Astrocyte of the cerebellum (primary cell): ENCODE data around the gene CLPTM1L.
A peak's percentile ranks its signal among the peaks of the same experiment; 100 is the strongest.

Experiments
- DNase-seq: peaks from one replicate; pipeline ENCODE4 v3.0.0-alpha.2; 2011; ENCODE audit warnings: low read depth
- H3K4me3 ChIP-seq: 2 replicates; pipeline ENCODE4 v1.5.1; 2011; ENCODE audit warnings: mild to moderate bottlenecking, low read depth, low read length, moderate library complexity
- in situ Hi-C: cut with HindIII; loops from 2 replicates; pipeline ENCODE4 v1.10.0; 2017; ENCODE audit warnings: low sequenced_read_pairs
- TF ChIP-seq, protein P1 (sequence below): IDR thresholded peaks from 2 replicates; pipeline ENCODE4 v1.5.1; 2012; ENCODE audit warnings: low read length, low read depth, moderate library complexity, mild to moderate bottlenecking; ENCODE audit errors: missing control alignments

CLPTM1L gene

DNA sequence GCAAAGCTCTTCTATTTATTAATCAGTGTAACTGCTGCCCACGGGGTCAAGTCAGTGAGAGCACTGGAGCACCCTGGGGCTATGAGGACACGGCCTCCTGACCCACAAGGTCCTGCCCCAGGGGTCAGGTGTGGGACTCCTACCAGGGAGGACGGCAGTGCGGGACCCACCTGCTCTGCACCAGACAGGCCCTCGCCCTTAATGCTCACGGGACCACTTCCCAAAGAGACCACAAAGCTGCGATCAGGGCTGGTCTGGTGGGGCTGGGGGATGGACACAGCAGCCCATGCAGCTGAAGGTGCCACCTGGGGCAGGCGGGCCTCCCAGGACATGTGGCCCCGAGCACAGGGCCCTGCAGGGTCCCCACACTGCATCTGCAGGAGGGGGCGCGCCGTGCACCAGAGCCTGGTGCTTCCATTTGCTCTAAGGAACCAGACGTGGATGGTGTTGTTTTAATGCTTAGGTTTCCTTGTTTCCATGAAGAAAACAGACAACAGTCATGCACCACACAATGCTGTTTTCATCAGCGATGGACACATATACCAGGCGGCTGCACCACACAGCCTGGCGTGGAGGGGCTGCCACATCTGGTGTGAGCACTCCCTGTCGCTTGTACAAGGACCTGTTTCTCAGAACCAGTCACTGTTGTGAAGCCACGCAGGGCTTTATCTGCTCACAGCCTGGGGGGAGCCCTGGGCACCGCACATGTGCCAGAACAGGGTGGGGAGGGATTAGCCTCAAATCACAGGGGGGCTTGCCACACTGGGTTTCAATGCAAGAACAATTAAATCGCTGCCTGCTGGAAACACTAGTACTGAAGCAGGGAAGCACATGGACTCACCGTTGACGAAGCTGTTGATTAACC lies 22.6 kb downstream of the CLPTM1L start:
- H3K4me3 ChIP-seq = no peak overlapping the region
- DNase-seq = no peak
- in situ Hi-C loops = loop anchor here (25.0 kb wide), 1 partner anchor 385 kb away; no protein-coding TSS in a partner anchor
- TF ChIP-seq, protein P1, sequence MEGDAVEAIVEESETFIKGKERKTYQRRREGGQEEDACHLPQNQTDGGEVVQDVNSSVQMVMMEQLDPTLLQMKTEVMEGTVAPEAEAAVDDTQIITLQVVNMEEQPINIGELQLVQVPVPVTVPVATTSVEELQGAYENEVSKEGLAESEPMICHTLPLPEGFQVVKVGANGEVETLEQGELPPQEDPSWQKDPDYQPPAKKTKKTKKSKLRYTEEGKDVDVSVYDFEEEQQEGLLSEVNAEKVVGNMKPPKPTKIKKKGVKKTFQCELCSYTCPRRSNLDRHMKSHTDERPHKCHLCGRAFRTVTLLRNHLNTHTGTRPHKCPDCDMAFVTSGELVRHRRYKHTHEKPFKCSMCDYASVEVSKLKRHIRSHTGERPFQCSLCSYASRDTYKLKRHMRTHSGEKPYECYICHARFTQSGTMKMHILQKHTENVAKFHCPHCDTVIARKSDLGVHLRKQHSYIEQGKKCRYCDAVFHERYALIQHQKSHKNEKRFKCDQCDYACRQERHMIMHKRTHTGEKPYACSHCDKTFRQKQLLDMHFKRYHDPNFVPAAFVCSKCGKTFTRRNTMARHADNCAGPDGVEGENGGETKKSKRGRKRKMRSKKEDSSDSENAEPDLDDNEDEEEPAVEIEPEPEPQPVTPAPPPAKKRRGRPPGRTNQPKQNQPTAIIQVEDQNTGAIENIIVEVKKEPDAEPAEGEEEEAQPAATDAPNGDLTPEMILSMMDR = no peak

DNA sequence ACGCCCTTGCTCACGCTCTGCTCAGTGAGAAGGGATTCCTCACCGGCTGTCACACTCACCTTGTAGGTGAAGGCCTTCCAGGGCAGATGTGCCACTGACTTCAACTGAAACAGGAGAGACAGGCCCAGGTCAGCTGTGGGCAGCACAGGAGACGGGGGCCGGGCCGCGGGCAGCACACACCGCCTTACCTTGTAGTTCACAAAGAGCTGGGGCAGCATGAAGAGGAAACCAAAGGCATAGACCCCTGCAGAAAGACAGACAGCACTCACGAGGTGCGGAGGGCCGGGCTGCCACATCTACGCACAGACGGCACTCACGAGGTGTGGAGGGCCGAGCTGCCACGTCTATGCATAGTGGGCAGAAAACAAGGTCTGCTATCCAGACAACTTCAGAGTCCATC lies 23.3 kb downstream of the CLPTM1L start:
- DNase-seq = no peak

GRCh38 chr5:1320436-1321344 lies 24.2 kb downstream of the CLPTM1L start:
- TF ChIP-seq, protein P1 = no peak
- DNase-seq = no peak
- no peak overlapping the region for H3K4me3 ChIP-seq
- in situ Hi-C loops = loop anchor here (25.0 kb wide), 1 partner anchor 383 kb away; no protein-coding TSS in a partner anchor

More for the DNA sequence above, 23.3 kb downstream of the CLPTM1L start:
- no peak overlapping the region for H3K4me3 ChIP-seq
- in situ Hi-C loops = loop anchor here (25.0 kb wide), 1 partner anchor 384 kb away; no protein-coding TSS in a partner anchor
- TF ChIP-seq, protein P1 = no peak

DNA sequence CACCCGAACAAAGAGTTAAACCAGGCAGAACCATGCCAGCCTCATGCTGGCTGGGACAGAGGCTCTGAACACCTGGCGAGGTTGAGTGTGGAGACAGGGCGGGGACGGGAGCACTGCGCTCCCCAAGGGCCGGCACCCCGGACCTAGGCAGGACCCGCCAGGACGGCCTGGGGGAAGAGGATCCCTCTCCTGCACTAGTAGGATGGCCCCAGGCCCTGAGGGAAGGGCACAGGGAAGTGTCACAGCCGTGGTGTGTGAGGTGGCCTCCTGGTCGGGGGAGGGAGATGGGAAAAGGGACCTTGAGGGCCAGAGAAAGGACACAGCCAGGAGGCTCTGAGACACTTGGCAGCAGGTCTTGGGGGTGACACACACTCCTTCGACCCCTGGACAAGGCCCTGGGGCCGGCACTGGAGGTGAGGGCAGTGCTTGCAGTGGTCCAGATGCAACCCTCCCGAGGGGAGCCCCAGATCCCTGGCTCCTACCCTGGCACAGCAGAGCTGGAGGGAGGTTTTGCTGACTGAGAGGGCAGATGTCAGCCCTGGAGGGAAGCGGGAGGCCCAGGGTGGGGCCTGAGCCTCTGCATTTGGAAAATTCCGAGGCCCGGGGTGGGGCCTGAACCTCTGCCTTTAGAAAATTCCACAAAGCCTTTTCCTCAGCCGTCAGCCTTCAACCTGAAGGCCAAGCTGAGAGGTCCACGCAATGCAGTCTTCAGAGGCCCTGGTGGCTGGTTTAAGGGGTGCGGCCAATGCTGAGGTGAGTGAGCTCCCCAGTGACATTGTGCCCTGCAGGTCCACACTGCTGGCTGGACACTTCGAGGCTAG lies 25.3 kb downstream of the CLPTM1L start:
- TF ChIP-seq, protein P1 = peak; percentile 7
- DNase-seq = no peak
- in situ Hi-C loops = loop anchor here (5.0 to 25.0 kb wide), 3 partner anchors 63 to 382 kb away; no protein-coding TSS in a partner anchor
- no peak overlapping the region for H3K4me3 ChIP-seq

DNA sequence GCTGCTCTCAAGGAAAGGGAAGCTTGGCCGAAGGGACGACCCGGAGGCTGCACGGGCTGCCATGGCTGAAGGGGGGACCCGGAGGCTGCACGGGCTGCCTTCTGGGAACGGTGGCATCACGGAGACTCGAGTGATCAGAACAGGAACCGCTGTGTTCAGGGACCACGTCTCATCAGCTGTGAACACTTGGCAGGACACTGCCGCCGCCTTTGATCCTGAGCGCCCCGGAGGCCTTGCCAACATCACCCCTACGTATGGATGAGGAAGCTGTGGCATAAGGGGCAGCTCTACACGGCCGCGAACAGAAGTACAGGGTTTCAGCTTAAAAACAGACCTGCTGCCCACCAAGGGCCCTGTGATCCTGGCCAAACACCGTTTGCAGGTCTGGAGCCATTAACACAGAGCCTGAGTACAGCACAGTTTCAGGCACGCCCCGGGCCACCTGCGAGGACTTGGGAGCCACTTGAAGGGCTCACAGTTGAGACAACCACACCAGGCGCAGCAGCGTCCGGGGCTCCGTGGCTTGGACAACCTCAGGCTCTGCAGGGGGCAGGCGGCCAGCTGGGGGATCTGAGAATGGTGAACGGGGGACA lies 26.1 kb downstream of the CLPTM1L start:
- H3K4me3 ChIP-seq = no peak overlapping the region
- TF ChIP-seq, protein P1 = no peak
- no peak for DNase-seq
- in situ Hi-C loops = loop anchor here (5.0 to 25.0 kb wide), 3 partner anchors 64 to 381 kb away; no protein-coding TSS in a partner anchor
